ENCODE data around the gene PLAAT1. TPM values are rescaled to one million over a fixed set of nuclear protein-coding genes. Genes with fewer than 3 reads are reported as not detected.

Gene PLAAT1
- total RNA-seq: 7.4 TPM

DNA sequence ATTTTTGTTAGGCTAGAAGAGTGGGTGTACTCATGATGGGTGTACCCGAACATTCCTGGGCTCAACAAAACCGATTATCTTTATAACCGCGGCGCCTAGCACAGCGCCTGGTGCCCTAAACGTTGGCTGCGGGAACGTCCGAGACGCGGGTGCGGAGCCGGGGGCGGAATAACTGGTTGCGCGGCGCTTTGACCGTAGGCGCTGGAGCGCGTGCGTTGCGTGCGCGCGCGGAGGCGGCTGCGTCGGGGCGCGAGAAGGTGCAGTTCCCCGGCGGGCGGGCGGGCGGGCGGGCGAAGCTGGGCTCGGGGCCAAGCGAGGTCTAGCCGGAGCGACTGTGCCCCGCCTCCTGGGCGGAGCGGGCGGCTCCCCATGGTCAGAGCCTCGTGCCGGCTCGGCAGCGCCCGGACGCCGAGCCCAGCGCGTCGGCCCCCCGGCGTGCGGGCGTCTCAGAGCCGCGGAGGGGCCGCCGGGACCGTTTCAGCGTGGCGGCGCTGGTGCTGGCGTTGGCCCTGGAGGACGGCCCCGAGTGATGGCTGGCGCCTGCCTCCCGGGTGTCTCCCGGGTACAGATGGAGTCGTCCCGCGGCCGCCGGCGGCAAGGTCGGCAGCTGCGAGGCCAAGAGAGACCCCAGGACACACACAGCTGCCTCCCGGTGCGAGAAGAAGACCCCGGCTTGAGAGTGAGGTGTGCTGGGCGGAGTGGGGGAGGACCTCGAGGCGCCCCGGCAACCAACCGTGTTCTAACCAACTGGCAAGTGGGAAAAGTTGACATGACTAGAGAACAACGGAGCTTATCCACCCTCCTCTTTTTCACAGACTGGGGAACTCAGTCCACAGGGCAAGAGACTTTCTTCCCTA is at the start of gene PLAAT1:
Gene PLAAT1 (plus strand): TSS at position 373 of the 857 bp plus-strand sequence. CDS start 14,429 bp downstream, outside the sequence.
- peak; percentile 87 for ATAC-seq

DNA sequence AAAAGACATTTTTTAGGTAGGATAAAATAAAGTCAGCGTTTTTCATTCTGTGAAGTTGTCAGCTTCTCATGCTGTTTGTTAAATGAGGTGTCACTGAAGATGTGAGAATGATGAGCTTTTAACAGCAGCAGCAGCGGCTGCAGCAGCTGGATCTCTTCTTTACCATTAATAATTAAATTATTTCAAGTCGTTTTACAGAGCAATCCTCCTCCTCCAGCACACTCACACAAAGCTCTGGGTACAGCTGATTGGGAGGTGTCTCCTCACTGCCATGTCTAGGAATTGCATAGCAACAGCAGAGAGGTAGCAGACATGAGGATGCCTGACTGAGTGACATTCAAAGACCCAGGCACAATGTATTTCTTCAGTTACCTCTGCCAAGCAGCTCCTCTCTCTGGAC is 46.7 kb upstream of the PLAAT1 start:
- ATAC-seq: no peak

DNA sequence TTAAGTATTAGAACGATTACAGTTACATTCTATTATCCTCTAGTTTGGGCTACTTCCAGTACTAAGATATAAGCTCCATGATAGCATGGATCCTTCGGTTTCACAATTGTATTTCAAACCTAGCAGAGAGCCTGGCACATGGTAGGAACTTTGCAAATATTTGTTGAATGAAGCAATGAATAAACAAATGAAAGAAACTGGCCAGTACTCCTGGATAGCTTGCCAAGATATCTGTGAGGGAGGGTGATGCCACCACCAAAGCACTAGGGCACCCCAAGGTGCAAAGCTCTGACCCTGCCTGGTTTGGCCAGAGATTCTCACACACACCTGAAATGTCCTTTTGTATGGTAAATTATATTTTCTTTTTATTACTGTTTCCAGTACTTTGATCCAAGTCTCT is 44.3 kb upstream of the PLAAT1 start:
- no peak for ATAC-seq

DNA sequence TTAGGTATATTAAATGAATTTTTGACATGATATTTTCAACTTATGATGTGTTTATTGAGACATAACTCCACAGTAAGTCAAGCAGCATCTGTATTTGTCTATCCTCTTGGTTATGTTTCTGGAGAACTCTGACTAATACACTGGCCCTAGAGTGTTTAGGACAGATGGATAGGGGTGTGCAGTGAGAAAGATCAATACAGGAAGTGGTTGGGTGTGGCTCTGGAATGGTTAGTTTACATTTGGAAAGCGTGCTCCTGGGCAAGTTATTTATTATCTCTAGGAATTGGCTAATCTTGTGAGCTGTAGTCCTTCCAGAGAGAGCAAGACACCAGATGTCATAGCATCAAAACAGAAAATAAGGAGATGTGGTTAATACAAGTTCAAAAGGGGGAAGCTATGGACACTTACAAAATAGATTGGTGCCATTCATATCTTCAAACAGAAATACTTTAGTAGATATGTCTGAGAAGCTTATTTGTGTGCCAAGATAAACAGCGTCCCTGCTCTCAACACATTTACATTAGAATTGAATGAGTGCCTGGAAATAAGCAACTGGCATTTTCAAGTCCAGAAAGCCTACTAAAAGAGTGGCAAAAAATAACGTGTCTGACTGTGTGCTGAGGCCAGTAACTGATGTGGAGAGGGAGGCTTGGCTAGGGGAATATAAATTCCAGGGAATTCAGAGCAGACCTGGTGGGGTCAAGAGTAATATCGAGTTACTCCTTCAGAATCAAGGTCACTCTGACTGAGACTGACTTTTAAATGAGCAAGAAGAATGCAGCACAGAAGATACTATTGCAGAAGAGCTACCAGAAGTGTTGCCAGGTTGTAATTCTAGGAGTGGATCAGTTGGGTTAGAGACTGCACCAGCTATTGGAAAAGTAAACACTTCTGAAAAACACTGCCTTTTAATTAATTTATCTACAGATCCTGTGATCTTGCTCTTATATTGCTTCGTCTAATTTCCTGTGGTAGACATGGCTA is 33.4 kb upstream of the PLAAT1 start:
- ATAC-seq: no peak

DNA sequence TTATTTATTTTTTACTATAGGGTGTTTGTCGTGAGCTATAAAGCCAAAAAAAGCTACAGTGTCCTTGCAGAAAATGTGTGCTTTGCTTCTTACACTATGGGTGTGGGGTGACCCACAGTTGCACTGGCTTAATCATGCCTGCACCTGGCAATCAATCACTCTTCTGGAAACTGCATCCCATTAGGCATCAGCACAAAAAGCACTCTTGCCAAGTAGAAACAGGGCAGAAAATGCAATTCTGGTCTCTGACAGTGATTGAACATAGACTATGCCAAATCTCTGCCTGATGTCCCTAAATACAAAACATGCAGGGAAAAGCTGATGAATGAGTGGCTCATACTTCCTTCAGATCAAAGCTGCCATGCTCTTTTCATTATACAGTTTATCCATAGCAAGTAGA is 30.4 kb upstream of the PLAAT1 start:
- no peak for ATAC-seq

DNA sequence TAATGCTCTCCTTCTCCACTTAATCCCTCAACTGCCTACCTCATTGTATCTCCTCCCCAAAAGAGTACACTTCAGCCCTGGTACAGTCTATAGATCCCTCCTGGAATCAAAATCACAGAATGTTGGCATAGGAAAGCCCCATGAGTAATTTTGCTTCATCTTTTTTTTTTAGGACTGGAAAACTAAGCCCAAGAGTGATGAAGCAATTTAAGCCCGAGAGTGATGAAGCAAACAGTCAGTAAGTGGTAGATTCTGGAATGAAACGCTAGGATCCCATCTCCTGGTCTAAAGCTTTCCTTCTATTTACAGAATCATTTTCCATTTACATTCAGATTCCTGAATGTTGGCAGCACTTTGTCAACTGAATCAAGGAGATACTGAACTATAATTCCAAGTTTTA is 29.8 kb upstream of the PLAAT1 start:
- ATAC-seq: peak; percentile 35

DNA sequence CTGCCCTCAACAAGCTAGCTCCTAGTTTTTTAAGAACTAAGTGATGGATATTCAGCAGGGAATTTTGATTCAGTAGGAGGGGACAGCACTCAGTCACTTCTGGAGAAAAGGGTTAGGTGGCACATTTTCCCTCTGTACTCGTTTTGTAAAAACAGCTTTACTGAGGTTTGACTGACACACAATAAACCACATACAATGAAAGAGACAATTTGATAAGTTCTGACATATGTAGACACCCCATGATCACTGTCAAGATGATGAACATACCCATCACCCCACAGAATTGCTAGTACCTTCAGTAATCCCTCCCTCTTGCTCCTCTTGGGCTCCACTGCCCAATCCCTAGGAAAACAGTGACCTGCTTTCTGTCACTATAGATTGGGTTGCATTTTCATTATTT is 29.0 kb upstream of the PLAAT1 start:
- ATAC-seq: no peak

DNA sequence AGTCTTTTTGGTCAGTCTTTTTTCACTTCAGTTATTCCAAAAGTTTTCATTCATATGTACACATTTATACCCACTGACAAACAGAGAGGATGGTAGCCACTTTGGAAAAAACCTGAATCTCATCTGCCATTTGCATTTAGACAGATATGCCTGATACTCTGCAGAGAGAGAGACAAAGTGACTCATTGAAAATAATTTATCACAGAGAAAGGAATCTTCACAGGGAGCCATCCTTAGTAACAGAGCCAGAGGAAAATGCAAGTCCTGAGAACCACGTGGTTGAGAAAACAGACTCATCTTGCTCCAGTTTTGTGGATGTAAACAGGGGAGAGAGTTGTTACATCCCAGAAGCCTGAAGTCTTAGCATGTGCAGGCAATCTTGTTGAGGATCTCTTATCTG is 28.2 kb upstream of the PLAAT1 start:
- ATAC-seq: no peak

DNA sequence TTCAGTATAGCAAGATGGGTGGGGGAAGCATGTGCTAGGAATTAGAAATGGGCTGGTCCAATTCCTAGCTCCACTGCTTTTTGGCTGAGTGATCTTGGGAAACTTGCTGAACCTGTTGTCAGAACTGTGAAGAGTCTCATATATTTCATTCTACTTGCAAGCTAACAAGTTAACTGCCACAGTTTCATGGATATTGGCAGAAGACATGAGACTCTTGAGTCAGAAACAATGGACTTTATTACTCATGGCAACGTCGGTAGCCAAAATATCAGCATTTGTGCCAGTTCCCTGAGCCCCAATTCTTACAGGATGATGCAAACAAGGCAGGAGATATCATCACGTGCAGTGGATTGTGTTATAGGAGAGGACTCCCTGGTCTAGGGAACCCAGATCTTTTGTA is 26.6 kb upstream of the PLAAT1 start:
- ATAC-seq: peak; percentile 98

DNA sequence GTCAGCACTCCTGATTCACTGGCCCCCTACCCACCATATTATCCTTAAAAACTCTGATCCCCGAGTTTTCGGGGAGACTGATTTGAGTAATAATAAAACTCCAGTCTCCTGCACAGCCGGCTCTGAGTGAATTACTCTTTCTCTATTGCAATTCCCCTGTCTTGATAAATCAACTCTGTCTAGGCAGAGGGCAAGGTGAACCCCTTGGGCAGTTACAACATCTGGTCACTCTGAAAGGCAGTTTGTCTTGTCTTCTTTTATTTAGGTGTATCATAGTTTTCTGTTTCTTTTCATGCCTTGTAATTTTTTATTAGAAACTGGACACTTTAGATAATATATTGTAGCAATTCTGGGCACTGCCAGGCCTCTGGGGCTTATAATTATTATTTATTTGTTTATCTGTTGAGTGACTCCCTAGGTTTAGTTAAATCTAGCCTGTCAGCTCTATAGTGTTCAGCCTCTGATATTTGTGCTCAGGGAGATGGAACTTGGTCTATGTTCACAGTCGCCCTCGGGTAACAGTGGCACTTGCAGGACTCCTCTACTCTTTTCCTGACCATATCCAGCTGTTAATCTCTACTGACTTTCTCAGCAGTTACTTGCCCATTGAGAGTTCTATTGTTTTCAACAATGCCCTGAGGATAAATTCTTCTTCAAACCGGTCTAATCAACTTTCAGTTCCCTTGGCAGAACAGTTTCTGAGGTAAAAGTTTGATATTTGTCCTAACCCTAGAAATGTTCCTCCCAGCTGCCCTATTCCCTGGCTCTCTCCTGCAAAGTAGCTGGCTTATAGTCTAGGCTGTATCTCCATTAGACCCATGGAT is 15.5 kb upstream of the PLAAT1 start:
- no peak for ATAC-seq

DNA sequence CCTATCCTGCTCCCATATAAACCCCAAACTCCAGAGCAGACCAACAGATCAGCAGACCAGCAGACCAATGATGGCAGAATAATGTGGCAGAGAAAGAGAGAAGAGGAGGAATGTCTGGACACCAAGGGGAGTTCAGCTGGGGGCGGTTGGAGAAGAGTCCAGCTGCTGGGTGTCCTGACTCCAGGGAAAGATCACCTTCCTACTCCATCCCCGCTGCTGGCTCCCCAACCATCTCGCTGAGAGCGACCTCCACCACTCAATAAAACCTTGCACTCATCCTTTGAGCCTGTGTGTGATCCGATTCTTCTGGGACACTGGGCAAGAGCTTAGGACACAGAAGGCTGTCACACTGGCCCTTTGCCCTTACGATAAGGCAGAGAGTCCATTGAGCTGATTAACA is 12.8 kb upstream of the PLAAT1 start:
- ATAC-seq: no peak

DNA sequence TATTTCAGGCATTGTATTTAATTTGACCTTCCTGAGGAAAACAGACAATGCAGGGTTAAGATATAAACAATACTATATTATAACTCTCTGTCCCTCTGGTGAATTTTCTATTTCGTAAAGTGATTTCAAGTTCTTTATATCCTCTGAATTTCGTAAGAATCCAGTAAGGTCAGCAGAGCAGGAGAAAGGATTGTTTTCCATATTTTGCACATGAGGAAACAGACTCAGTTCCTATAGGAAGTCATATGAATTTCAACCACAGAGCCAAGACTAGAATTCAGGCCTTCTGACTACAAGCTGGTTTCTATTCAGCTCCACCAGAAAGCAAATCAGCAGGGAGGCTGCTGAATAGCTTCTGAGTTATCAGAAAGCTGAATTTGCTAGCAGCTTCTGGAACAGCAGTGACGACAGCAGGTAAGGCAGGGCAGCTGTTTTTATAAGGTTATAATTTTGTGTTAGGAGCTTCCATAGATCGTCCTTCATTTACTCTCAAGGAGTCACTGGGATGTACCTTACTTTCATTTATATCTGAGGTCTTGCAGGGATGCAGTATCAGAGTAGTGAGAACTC is 11.1 kb upstream of the PLAAT1 start:
- ATAC-seq: no peak

DNA sequence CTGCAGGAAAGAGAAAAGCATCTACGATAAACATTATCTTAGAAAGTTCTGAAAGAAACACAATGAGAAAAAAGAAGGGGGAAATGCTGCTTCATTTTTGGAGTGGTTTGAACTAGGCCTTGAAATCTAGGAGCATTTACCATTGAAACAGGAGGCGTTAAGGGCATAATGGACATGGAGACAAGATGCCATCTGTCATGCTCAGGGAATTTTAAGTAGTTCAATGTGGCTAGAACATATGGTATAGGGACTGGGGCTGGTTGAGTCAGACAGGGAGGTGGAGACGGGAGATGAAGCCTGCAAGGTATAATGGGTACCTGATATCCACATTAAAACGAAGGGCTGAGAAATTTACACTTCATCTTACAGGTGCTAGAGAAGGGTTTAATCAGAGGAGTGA is 10.4 kb upstream of the PLAAT1 start:
- ATAC-seq: no peak

DNA sequence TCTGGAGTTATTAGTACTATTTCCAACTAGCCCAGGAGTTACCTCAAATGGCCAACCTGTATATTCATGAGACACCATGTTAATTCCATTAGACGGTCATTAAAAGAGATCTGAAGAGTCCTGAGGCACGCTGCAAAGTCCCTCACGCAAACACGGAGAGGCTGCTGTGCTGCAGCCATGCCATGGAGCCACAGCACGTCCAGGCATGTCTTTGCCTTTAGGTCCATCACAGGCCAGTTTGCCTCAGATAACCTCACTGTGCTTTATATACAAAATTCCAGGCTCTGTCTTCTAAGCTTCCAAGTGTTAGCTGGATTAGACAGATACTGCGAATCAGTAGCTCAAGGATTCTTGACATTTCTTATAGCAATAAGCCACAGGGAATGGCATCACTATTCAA is 9.8 kb upstream of the PLAAT1 start:
- peak; percentile 32 for ATAC-seq

DNA sequence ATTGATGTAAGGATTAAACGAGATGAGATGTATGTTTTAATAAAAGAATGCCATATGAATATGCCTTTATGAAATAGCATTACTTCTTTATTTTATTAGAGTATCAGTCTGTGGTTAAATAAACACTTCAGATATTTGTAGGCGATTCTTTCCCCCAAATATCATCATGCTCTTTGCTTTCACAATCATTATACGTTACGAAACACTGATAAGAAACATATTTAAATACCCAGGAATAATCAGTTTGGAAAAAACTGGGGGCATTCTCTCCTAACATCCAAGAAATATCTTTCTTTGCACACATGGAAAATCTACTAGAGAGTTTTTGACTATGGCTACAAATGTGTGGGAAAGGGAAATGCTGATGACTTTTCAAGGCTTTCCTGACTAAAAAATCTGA is 4.4 kb upstream of the PLAAT1 start:
- no peak for ATAC-seq

DNA sequence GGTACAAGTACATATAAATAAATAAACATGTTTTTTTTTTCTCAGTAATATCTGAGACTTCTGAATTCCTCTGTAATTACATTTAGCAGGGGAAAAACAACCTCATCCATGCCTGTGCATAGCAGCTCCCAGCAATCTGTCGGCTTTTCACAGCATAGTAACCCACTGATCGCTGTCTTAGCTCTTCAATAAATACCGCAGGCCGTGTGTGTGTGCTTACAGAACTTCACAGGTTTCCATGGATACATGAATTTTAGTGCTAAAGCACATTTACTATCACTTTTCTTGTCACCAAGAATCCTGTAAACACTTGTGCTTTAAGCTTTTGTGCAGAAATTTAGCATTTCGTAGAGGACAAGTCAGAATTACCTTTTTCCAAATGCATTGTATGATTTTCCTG is 4.0 kb upstream of the PLAAT1 start:
- ATAC-seq: no peak

DNA sequence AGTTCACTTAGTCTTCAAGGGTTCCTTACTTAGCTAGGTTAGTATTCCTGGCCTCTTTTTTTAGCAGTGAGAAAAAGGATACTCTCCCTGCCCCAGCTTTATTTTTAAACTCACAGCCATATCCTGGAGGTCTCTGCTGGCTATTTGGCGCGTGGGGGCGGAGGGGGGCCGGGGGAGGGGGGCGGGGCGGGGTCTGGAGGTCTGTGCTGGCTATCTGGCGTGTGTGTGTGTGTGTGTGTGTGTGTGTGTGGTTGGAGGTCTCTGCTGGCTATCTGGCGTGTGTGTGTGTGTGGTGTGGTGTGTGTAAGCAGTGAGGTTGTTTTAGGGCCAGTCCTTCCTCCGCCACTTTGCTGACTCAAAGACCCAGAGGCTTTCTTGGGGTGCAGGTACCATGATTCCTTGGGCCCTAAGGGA is 579 bp upstream of the PLAAT1 start:
- ATAC-seq: peak; percentile 58

DNA sequence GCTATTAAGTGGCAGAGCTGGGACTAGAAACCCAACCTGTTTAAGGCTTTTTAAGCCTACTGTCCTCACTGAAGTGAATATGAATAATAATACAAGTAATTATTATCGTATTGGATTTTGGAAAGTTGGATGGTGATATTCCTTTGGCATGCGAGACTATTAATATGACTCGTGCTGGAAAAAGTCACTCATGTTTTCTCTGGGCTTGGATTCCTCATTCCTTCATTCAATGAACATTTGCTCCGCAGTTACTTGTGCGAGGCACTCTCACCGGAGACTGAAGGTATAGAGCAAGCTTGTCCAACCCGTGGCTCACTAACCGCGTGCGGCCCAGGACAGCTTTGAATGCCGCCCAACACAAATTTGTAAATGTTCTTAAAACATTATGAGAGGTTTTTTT is 694 bp downstream of the PLAAT1 start:
- no peak for ATAC-seq

DNA sequence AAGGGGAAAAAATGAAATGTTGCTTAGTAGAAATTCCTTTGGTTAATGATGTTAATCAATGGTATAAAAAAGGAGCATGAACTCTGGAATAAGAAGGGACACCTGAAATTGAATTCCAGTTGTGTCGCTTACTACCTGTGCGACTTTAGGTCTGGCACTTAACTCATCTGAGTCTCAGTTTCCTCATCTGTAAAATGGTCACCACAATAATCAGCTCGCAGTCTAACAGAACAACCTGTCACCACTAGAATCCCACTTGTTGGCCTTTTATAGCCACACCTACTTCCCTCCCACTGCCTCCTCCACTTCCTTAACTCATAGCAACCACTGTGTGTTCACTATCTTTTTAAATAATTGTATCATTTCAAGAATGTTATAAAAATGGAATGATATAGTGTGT is 2.5 kb downstream of the PLAAT1 start:
- ATAC-seq: no peak

DNA sequence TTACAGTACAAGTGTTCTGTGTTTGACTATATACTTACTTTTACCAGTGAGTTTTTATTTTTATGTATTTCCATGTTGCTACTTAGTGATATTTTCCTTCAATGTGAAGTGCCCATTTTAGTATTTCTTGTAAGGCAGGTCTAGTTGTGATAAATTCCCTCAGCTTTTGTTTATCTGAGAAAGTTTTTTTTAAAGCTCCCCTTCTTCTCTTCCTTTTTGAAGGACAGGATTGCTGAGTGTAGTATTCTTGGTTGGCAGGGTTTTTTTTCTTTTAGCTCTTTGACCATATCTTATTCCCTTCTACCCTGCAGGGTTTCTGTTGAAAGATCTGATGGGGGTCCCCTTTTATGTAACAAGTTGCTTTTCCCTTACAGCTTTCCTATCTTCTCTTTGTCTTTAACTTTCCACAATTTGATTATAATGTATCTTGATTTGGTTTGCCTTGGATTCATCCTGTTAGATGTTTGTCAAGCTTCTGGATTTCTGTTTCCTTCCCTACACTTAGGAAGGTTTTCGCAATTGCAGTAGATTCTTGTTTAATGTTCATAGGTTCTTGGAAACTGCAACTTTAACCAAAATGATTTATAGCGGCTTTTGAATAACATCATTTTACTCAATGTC is 7.9 kb downstream of the PLAAT1 start:
- no peak for ATAC-seq

DNA sequence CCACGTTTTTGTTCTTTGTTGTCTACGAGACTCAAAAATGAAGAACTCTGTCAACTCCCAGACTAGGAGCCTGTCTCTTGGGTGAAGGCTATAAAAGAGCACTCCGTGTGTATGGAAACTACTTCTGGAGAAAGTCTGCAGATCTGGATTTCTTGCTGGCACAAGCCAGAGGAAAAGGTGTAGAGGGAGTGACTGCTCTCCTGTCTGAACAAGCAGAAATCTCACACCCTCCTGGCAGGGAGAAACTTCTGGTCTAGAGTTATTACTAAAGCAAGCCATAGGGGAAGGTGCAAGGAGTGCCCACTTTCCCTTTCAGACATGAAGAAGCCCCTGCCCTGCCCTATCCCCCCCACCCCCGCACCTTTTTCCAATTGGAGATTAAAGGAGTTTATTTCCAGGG is 9.5 kb downstream of the PLAAT1 start:
- ATAC-seq: peak; percentile 94

Data from esophagus mucosa (tissue), 1 donor.